ENCODE measurements around the gene RASAL3. TPM values are rescaled to one million over a fixed set of nuclear protein-coding genes. Genes with fewer than 3 reads are reported as not detected.
A peak's percentile ranks its signal among the peaks of the same experiment; 100 is the strongest.
"Not testable (repeated sequence)": the region's sequence is repeated elsewhere in the genome, so short reads cannot be mapped to it uniquely, and the experiment has no call there.

The RASAL3 gene
- total and polyA plus RNA-seq, 12 donors = 0.19 to 6.6 (median 0.85) TPM

DNA sequence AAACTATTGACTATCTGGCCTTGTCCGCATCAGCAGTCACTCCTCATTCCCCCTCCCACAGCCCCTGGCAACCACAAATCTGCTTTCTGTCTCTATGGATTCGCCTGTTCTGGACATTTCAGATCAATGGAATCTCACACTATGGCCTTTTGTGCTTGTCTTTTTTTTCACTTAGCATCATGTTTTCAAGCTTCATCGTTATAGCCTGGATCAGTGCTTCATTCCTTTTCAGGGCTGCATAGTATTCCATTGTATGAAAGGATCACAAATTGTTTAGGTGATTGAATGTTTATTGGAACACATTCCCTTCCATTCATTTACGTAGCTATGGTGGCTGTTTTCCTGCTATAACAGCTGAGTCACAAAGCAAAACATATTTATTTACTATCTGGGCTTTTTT lies 22.7 kb upstream of the RASAL3 start:
- intact Hi-C loops (cut with DNase I) = no loop called here

DNA sequence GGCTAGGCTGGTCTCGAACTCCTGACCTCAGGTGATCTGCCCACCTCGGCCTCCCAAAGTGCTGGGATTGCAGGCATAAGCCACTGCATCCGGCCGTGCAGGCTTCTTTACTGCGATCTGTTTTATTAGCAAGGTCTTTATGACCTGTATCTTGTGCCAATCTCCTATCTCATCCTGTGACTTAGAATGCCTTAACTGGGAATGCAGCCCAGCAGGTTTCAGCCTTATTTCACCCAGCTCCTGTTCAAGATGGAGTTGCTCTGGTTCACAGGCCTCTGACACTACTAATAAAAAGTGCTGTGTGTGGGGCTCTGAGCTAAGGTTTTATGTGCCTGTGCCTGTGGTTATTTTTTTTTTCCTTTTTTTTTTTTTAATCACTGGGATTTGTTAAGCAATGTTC lies 21.4 kb upstream of the RASAL3 start:
- H3K4me1 ChIP-seq; H3K4me3 ChIP-seq; H3K36me3 ChIP-seq; DNase-seq; H3K9me3 ChIP-seq; intact Hi-C loops (cut with DNase I); ATAC-seq; H3K27ac ChIP-seq; H3K27me3 ChIP-seq: not testable (repeated sequence)
- WGBS, 2 donors = 88% methylated on average over 5 of the region's 5 CpGs

More for the DNA sequence above, 22.7 kb upstream of the RASAL3 start:
- Histone ChIP-seq H3K27ac (no peak overlapping the region), H3K36me3 (no peaks in the 10 kb centered on the region), H3K4me1 (no peaks in the 10 kb centered on the region), H3K9me3 (peaks cover 0 to 8% (median 0%) of the 10 kb centered on the region in 11 donors), H3K4me3 (no peak overlapping the region), H3K27me3 (no peaks in the 10 kb centered on the region)
- ATAC-seq = no peak
- DNase-seq = no peak
- TF ChIP-seq, protein P1, sequence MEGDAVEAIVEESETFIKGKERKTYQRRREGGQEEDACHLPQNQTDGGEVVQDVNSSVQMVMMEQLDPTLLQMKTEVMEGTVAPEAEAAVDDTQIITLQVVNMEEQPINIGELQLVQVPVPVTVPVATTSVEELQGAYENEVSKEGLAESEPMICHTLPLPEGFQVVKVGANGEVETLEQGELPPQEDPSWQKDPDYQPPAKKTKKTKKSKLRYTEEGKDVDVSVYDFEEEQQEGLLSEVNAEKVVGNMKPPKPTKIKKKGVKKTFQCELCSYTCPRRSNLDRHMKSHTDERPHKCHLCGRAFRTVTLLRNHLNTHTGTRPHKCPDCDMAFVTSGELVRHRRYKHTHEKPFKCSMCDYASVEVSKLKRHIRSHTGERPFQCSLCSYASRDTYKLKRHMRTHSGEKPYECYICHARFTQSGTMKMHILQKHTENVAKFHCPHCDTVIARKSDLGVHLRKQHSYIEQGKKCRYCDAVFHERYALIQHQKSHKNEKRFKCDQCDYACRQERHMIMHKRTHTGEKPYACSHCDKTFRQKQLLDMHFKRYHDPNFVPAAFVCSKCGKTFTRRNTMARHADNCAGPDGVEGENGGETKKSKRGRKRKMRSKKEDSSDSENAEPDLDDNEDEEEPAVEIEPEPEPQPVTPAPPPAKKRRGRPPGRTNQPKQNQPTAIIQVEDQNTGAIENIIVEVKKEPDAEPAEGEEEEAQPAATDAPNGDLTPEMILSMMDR (IDR thresholded peaks at IDR 0.05) = no peak
- 89 to 91% methylated on average over 4 of the region's 4 CpGs for WGBS, 2 donors

DNA sequence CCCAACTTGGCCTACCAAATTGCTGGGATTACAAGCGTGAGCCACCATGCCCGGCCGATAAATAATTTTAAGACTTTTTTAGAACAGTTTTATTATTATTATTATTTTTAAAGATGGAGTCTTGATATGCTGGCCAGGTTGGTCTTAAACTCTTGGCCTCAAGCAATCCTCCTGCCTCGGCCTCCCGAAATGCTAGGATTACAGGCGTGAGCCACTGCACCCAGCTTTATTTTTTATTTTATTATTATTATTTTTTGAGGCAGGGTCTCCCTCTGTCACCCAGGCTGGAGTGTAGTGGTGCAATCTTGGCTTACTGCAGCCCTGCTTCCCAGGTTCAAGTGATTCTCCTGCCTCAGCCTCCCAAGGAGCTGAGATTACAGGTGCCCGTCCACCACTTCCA lies 16.7 kb upstream of the RASAL3 start:
- H3K27ac ChIP-seq; H3K27me3 ChIP-seq; ATAC-seq; H3K36me3 ChIP-seq; H3K4me1 ChIP-seq; H3K4me3 ChIP-seq; intact Hi-C loops (cut with DNase I); H3K9me3 ChIP-seq; DNase-seq: not testable (repeated sequence)
- WGBS, 2 donors = 88% methylated on average over 7 of the region's 7 CpGs

DNA sequence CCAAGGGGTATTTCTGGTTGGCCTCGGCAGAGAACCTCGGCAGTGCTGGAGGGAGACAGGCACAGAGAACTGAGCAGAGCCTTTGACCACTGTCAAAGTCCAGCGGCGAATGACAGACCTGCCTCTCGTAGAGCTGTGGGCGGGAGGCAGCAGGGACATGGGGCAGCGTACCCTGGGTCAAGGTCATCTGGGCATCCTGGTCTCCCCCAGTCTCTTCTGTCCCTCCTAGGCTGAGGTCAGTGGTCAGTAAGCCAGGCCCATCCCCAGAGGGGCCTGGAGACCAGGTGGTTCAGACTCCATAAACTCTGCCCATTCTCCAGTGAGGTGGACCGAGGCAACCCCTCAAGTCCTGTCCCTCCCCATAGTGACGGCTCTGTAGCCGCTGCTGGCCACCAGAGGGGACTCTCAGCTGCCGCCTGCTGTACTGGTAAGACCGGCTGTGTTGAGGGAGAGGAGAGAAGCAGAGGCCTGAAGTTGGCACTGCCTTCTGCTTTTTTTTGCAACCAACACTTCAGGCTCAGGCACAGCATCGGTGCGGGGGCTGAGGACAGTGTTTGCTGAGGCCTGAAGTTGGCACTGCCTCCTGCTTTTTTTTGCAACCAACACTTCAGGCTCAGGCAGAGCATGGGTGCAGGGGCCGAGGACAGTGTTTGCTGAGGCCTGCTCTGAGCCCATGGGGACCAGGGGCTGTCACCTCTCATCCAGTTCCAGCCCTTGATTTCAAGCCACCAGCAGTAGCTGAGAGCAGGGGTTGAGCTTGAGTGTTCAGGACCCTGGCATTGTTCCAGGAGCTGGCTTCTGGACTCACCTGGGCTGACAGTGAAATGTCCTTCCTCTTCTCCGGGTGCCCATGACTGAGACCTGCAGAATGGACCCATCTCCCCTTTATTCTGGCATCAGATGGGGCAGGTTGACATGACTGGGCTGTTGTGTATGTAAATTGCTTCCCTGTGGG lies 15.3 kb upstream of the RASAL3 start, which contains the start of gene PGLYRP2:
Gene PGLYRP2, minus strand, starts transcription at position 111 of the 955 bp plus-strand sequence. CDS start 130 bp downstream, outside the sequence.
- 59 to 60% methylated on average over 16 of the region's 16 CpGs for WGBS, 2 donors
- Histone ChIP-seq H3K4me1 (peaks cover 0 to 5% (median 0%) of the 10 kb centered on the region in 9 donors), H3K36me3 (no peaks in the 10 kb centered on the region), H3K27me3 (no peaks in the 10 kb centered on the region), H3K4me3 (no peak within 1 kb of the TSS), H3K9me3 (peaks cover 0 to 5% (median 0%) of the 10 kb centered on the region in 11 donors), H3K27ac (no peak within 1 kb of the TSS)
- intact Hi-C loops (cut with DNase I) = loop anchor here in 2 of 10 donors (10.0 kb wide), 2 partner anchors 45 to 65 kb away; no protein-coding TSS in a partner anchor
- TF ChIP-seq, protein P1 (IDR thresholded peaks at IDR 0.05) = peak in 6 of 9 donors; percentile 15 to 44 (median 34)
- DNase-seq (peak in 1 of 2 donors; percentile 29), ATAC-seq (peak in 7 of 8 donors; percentile 38 to 79 (median 70))

DNA sequence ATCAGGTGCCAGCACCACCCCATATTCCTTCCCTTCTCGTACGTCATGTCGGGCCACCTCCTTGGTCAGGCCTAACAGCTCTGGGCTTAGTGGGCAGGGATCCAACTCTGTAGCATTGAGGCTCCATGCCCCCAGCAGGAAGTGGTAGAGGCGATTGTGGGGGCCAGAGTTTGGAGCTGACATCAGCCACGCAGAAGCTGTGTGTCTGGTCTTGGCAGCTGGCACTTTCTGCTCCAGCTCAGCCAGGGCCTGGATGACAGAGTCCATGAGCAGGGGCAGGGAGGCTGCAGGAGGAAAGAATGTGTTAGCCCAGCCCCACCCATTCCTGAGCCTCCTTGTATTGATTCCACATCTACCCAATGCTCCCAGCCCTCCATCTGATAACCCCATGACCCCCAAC lies 12.0 kb upstream of the RASAL3 start:
- no peak overlapping the region for H3K4me3 ChIP-seq
- intact Hi-C loops (cut with DNase I) = loop anchor here in 2 of 10 donors (10.0 kb wide), 2 partner anchors 48 to 68 kb away; no protein-coding TSS in a partner anchor
- H3K36me3 ChIP-seq = no peaks in the 10 kb centered on the region
- H3K27me3 ChIP-seq = peaks cover 0 to 9% (median 7%) of the 10 kb centered on the region in 7 donors
- peaks cover 0 to 11% (median 0%) of the 10 kb centered on the region in 11 donors for H3K9me3 ChIP-seq
- DNase-seq (no peak), ATAC-seq (no peak)
- no peak overlapping the region for H3K27ac ChIP-seq
- WGBS, 2 donors = 68 to 76% methylated on average over 5 of the region's 5 CpGs
- TF ChIP-seq, protein P1 (IDR thresholded peaks at IDR 0.05) = no peak
- H3K4me1 ChIP-seq = peaks cover 0 to 5% (median 0%) of the 10 kb centered on the region in 9 donors

Data from heart right ventricle (tissue), 16 donors.